PC-9 (cell line): ENCODE data around the gene EWSR1. TPM values are rescaled to one million over a fixed set of nuclear protein-coding genes. Genes with fewer than 3 reads are reported as not detected.

Source experiments
- BruUV-seq: library from RNA; stranded (reverse); fragments of 400-500 nt; replicated peaks from 2 replicates; lab custom pipeline; 2021; lab: Mats Ljungman, UMichigan
- CTCF ChIA-PET: fragments of 300-600 bp; sonication (Branson Sonifier 250); formaldehyde crosslinking; loops from one replicate; lab custom pipeline; 2022; ENCODE audit warnings: antibody characterized with exemption; lab: Charles Lee
- POLR2A ChIA-PET: fragments of 300-600 bp; sonication (Branson Sonifier 250); formaldehyde crosslinking; loops from one replicate; lab custom pipeline; 2022; ENCODE audit warnings: antibody characterized with exemption; ENCODE audit not compliant: unreplicated experiment; lab: Charles Lee
- DNase-seq, 2 experiments: peaks; one replicate each; pipeline versions ENCODE4 v3.0.0 to v3.0.0-alpha.2; 2015 to 2022; ENCODE audit warnings: mixed read lengths in 1 of 2
- H2AFZ ChIP-seq: fragments of 200-600 bp; sonication (generic); 2 replicates; pipeline ENCODE4 v1.8.1; 2017; ENCODE audit warnings: antibody characterized with exemption
- H3F3A ChIP-seq: fragments of 200-600 bp; sonication (generic); 2 replicates; pipeline ENCODE4 v1.8.1; 2017; ENCODE audit warnings: antibody characterized with exemption, mild to moderate bottlenecking, low read depth; ENCODE audit not compliant: insufficient read depth
- H3K27ac ChIP-seq: fragments of 200-600 bp; sonication (generic); 2 replicates; pipeline ENCODE4 v1.6.1; 2016; ENCODE audit warnings: mixed run types
- H3K27me3 ChIP-seq: fragments of 200-600 bp; sonication (generic); 2 replicates; pipeline ENCODE4 v1.6.1; 2016; ENCODE audit warnings: low read depth, mixed run types; ENCODE audit not compliant: insufficient read depth
- H3K36me3 ChIP-seq: fragments of 200-600 bp; sonication (generic); 2 replicates; pipeline ENCODE4 v1.6.1; 2016; ENCODE audit warnings: low read depth, mixed run types
- H3K4me1 ChIP-seq: fragments of 200-600 bp; sonication (generic); replicated peaks from 2 replicates; pipeline ENCODE4 v1.6.1; 2016; ENCODE audit warnings: mixed run types; ENCODE audit not compliant: insufficient read depth
- H3K4me2 ChIP-seq: fragments of 200-600 bp; sonication (generic); 2 replicates; pipeline ENCODE4 v1.6.1; 2017; ENCODE audit warnings: mixed run types
- H3K4me3 ChIP-seq: fragments of 200-600 bp; sonication (generic); 2 replicates; pipeline ENCODE4 v1.6.1; 2016; ENCODE audit warnings: mixed run types
- H3K79me2 ChIP-seq: fragments of 200-600 bp; sonication (generic); 2 replicates; pipeline ENCODE4 v1.6.1; 2017; ENCODE audit warnings: low read depth, mixed run types
- H3K9me2 ChIP-seq: fragments of 200-600 bp; sonication (generic); 2 replicates; pipeline ENCODE4 v1.8.1; 2017; ENCODE audit warnings: mild to moderate bottlenecking; ENCODE audit not compliant: insufficient read depth
- H3K9me3 ChIP-seq: fragments of 200-600 bp; sonication (generic); 2 replicates; pipeline ENCODE4 v1.8.1; 2016; ENCODE audit warnings: low read depth; ENCODE audit not compliant: insufficient read depth
- H4K20me1 ChIP-seq: fragments of 200-600 bp; sonication (generic); 2 replicates; pipeline ENCODE4 v1.8.1; 2017; ENCODE audit not compliant: insufficient read depth
- EZH2 ChIP-seq: fragments of 200-600 bp; sonication (generic); IDR thresholded peaks from 2 replicates; pipeline ENCODE4 v1.8.0; 2017; ENCODE audit warnings: antibody characterized with exemption, low read depth
- intact Hi-C: fragments of 100-400 bp; cut with micrococcal nuclease; formaldehyde crosslinking; loops from one replicate; pipeline ENCODE4 v1.10.0; 2022; ENCODE audit not compliant: unreplicated experiment
- total RNA-seq: library from RNA; stranded (reverse); gene quantifications from 2 replicates; pipeline ENCODE4 v1.2.3, GENCODE V29; 2021
- TF ChIP-seq, protein P1 (sequence below): fragments of 200-600 bp; sonication (generic); conservative IDR thresholded peaks from 2 replicates; pipeline ENCODE4 v1.6.1; 2017; ENCODE audit warnings: mixed run types, antibody characterized with exemption, mild to moderate bottlenecking, moderate library complexity

Gene EWSR1
- total RNA-seq, 1 experiment from 2014 or later: 200 TPM

DNA sequence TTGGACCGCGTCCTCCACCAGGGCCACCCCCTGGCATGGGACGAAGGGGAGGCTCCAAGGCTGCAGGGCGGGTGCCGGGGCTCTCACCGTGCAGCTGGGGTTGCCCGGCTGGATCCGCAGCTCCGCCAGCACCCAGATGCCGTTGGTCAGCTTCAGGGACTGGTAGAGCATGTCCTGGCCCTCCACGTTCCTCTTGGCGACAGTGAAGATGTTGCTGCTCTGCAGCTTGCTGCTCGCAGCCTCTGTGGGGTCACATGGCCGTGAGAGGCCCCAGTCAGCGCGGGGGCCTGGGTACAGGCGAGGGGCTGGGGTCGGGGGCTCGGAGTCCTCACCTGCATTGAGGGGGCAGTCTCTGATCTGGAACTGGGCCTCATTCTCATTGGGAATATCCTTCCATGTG is 62.2 kb downstream of the EWSR1 start:
- no TSS peak for BruUV-seq
- H3K27ac ChIP-seq: no peak overlapping the region
- no peaks in the 10 kb centered on the region for H3K9me2 ChIP-seq
- H3K27me3 ChIP-seq: no peaks in the 10 kb centered on the region
- H3K4me3 ChIP-seq: no peak overlapping the region
- H3F3A ChIP-seq: no peaks in the 10 kb centered on the region
- no peak overlapping the region for H2AFZ ChIP-seq
- ChIA-PET CTCF (no interaction called here), POLR2A (no interaction called here)
- H3K4me1 ChIP-seq: no peaks in the 10 kb centered on the region
- intact Hi-C loops: no loop called here
- no peaks in the 10 kb centered on the region for H3K79me2 ChIP-seq
- DNase-seq: no peak
- H3K4me2 ChIP-seq: no peak overlapping the region
- H3K9me3 ChIP-seq: no peaks in the 10 kb centered on the region
- H4K20me1 ChIP-seq: no peaks in the 10 kb centered on the region
- TF ChIP-seq, protein P1, sequence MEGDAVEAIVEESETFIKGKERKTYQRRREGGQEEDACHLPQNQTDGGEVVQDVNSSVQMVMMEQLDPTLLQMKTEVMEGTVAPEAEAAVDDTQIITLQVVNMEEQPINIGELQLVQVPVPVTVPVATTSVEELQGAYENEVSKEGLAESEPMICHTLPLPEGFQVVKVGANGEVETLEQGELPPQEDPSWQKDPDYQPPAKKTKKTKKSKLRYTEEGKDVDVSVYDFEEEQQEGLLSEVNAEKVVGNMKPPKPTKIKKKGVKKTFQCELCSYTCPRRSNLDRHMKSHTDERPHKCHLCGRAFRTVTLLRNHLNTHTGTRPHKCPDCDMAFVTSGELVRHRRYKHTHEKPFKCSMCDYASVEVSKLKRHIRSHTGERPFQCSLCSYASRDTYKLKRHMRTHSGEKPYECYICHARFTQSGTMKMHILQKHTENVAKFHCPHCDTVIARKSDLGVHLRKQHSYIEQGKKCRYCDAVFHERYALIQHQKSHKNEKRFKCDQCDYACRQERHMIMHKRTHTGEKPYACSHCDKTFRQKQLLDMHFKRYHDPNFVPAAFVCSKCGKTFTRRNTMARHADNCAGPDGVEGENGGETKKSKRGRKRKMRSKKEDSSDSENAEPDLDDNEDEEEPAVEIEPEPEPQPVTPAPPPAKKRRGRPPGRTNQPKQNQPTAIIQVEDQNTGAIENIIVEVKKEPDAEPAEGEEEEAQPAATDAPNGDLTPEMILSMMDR: no peak
- no peaks in the 10 kb centered on the region; the same call in 1 of the 2 replicates for H3K36me3 ChIP-seq

GRCh38 chr22:29330753-29331152 is 62.7 kb downstream of the EWSR1 start:
- Histone ChIP-seq H3F3A (no peaks in the 10 kb centered on the region), H3K27me3 (no peaks in the 10 kb centered on the region), H3K4me1 (no peaks in the 10 kb centered on the region), H3K4me3 (no peak overlapping the region), H4K20me1 (no peaks in the 10 kb centered on the region), H3K36me3 (no peaks in the 10 kb centered on the region; the same call in 1 of the 2 replicates), H3K9me2 (no peaks in the 10 kb centered on the region), H2AFZ (no peak overlapping the region), H3K4me2 (no peak overlapping the region), H3K27ac (no peak overlapping the region), H3K79me2 (no peaks in the 10 kb centered on the region), H3K9me3 (no peaks in the 10 kb centered on the region)
- ChIA-PET CTCF (no interaction called here), POLR2A (no interaction called here)
- intact Hi-C loops: no loop called here
- DNase-seq: no peak
- BruUV-seq: no TSS peak
- TF ChIP-seq, protein P1: no peak
- TF ChIP-seq EZH2: no peak

GRCh38 chr22:29331213-29331612 is 63.1 kb downstream of the EWSR1 start:
- Histone ChIP-seq H3K9me3 (no peaks in the 10 kb centered on the region), H3K27ac (no peak overlapping the region), H3K4me2 (no peak overlapping the region), H3K79me2 (no peaks in the 10 kb centered on the region), H3K9me2 (no peaks in the 10 kb centered on the region), H2AFZ (no peak overlapping the region), H3K4me1 (no peaks in the 10 kb centered on the region), H3K4me3 (no peak overlapping the region), H3K27me3 (no peaks in the 10 kb centered on the region), H3F3A (no peaks in the 10 kb centered on the region), H4K20me1 (no peaks in the 10 kb centered on the region), H3K36me3 (no peaks in the 10 kb centered on the region; the same call in 1 of the 2 replicates)
- BruUV-seq: no TSS peak
- intact Hi-C loops: no loop called here
- ChIA-PET POLR2A (no interaction called here), CTCF (no interaction called here)
- TF ChIP-seq EZH2: no peak
- TF ChIP-seq, protein P1: no peak
- DNase-seq: no peak
